GM21717 (cell line): ENCODE data around the gene NUP85.
"Not testable (repeated sequence)": the region's sequence is repeated elsewhere in the genome, so short reads cannot be mapped to it uniquely, and the experiment has no call there.

Experiments used
- ATAC-seq: cut with Tn5 transposase; IDR thresholded peaks from one replicate; pipeline ENCODE4 v1.9.1; 2021; ENCODE audit warnings: mild to moderate bottlenecking, moderate library complexity; ENCODE audit not compliant: unreplicated experiment

The NUP85 gene

GRCh38 chr17:75205037-75205792 is at the start of gene NUP85:
NUP85 (plus strand) TSS chr17:75205679; CDS start chr17:75205762, 83 bp downstream.
- peak; percentile 56 for ATAC-seq

- ATAC-seq: not testable (repeated sequence)
Observed at GRCh38 chr17:75158480-75158879, 47.0 kb upstream of the NUP85 start.

GRCh38 chr17:75159196-75160031 is 46.1 kb upstream of the NUP85 start:
- ATAC-seq: no peak

GRCh38 chr17:75160211-75160610 is 45.3 kb upstream of the NUP85 start:
- ATAC-seq: no peak

GRCh38 chr17:75163074-75163473 is 42.4 kb upstream of the NUP85 start:
- no peak for ATAC-seq

GRCh38 chr17:75164606-75165005 is 40.9 kb upstream of the NUP85 start:
- not testable (repeated sequence) for ATAC-seq

- ATAC-seq: no peak
Observed at GRCh38 chr17:75168998-75169397, 36.5 kb upstream of the NUP85 start.

GRCh38 chr17:75173526-75173925 is 32.0 kb upstream of the NUP85 start:
- ATAC-seq: no peak

- ATAC-seq: no peak
Observed at GRCh38 chr17:75174996-75175395, 30.5 kb upstream of the NUP85 start.

GRCh38 chr17:75176625-75177024 is 28.9 kb upstream of the NUP85 start:
- ATAC-seq: no peak

GRCh38 chr17:75178453-75178852 is 27.0 kb upstream of the NUP85 start:
- no peak for ATAC-seq

GRCh38 chr17:75181110-75181509 is 24.4 kb upstream of the NUP85 start:
- no peak for ATAC-seq

GRCh38 chr17:75181608-75182318 is 23.7 kb upstream of the NUP85 start:
- no peak for ATAC-seq

- peak; percentile 24 for ATAC-seq
Observed at GRCh38 chr17:75182319-75182568, 23.2 kb upstream of the NUP85 start.

- ATAC-seq: peak; percentile 62
Observed at GRCh38 chr17:75182569-75183436, 22.7 kb upstream of the NUP85 start, which contains the start of gene SUMO2. SUMO2 (minus strand) TSS chr17:75182959; CDS start chr17:75182834, 125 bp downstream.

- ATAC-seq: no peak
Observed at GRCh38 chr17:75183999-75184884, 21.2 kb upstream of the NUP85 start.

- no peak for ATAC-seq
Observed at GRCh38 chr17:75188614-75189013, 16.9 kb upstream of the NUP85 start.

- no peak for ATAC-seq
Observed at GRCh38 chr17:75191584-75191983, 13.9 kb upstream of the NUP85 start.

GRCh38 chr17:75194879-75195278 is 10.6 kb upstream of the NUP85 start:
- no peak for ATAC-seq
